ENCODE measurements around the gene TPM3. TPM values are rescaled to one million over a fixed set of nuclear protein-coding genes. Genes with fewer than 3 reads are reported as not detected.

TPM3 gene
- polyA plus RNA-seq, 1 donor from 2014 or later, result 356 TPM

GRCh38 chr1:154239491-154239890 is 47.6 kb upstream of the TPM3 start:
- no peaks in the 10 kb centered on the region for H3K9me2 ChIP-seq (ENCODE audit: insufficient read depth, low read length)
- no peak overlapping the region for H3K27ac ChIP-seq (ENCODE audit: low read length)
- H3K27me3 ChIP-seq (ENCODE audit: insufficient read depth, low read depth, low read length), result no peaks in the 10 kb centered on the region
- no peaks in the 10 kb centered on the region for H3K9me3 ChIP-seq (ENCODE audit: low read length)
- no peak overlapping the region for H2AFZ ChIP-seq (ENCODE audit: low read depth, low read length)
- H3K9ac ChIP-seq (ENCODE audit: low read length), result no peak overlapping the region
- H3K36me3 ChIP-seq (ENCODE audit: insufficient read depth, low read length), result peaks cover 16% of the 10 kb centered on the region
- no peak overlapping the region for H3K4me2 ChIP-seq (ENCODE audit: low read length)
- no peak for TF ChIP-seq MXI1 (conservative IDR thresholded peaks at IDR 0.05; ENCODE audit: poor library complexity, severe bottlenecking)
- TF ChIP-seq POLR2AphosphoS5 (IDR thresholded peaks at IDR 0.05), result no peak
- no peak for TF ChIP-seq RAD21 (conservative IDR thresholded peaks at IDR 0.05)
- no peak for TF ChIP-seq CTCF (IDR thresholded peaks at IDR 0.05; ENCODE audit: poor library complexity, severe bottlenecking)
- no peak for TF ChIP-seq EZH2 (IDR thresholded peaks at IDR 0.05; ENCODE audit: borderline replicate concordance, insufficient read depth, low read length, poor library complexity, severe bottlenecking)
- no peak for TF ChIP-seq EP300 (conservative IDR thresholded peaks at IDR 0.05; ENCODE audit: poor library complexity, severe bottlenecking)
- no peak for TF ChIP-seq SMC3 (conservative IDR thresholded peaks at IDR 0.05; ENCODE audit: poor library complexity)
- H4K20me1 ChIP-seq (ENCODE audit: insufficient read depth), result peaks cover 6% of the 10 kb centered on the region
- H3K79me2 ChIP-seq (replicated peaks; ENCODE audit: insufficient read depth, low read length), result no peaks in the 10 kb centered on the region
- no peak overlapping the region for H3K4me3 ChIP-seq (ENCODE audit: low read length)
- H3F3A ChIP-seq (ENCODE audit: insufficient read depth, low read length, poor library complexity, severe bottlenecking), result no peaks in the 10 kb centered on the region

GRCh38 chr1:154237880-154238506 is 46.1 kb upstream of the TPM3 start:
- TF ChIP-seq POLR2AphosphoS5 (IDR thresholded peaks at IDR 0.05), result no peak
- TF ChIP-seq CTCF (IDR thresholded peaks at IDR 0.05; ENCODE audit: poor library complexity, severe bottlenecking), result no peak
- no peak for TF ChIP-seq MXI1 (conservative IDR thresholded peaks at IDR 0.05; ENCODE audit: poor library complexity, severe bottlenecking)
- no peak for TF ChIP-seq TAF1 (IDR thresholded peaks at IDR 0.05; ENCODE audit: low read depth)
- TF ChIP-seq EP300 (conservative IDR thresholded peaks at IDR 0.05; ENCODE audit: poor library complexity, severe bottlenecking), result no peak
- no peak for TF ChIP-seq RAD21 (conservative IDR thresholded peaks at IDR 0.05)
- no peak for TF ChIP-seq REST (IDR thresholded peaks at IDR 0.05; ENCODE audit: borderline replicate concordance)
- TF ChIP-seq SMC3 (conservative IDR thresholded peaks at IDR 0.05; ENCODE audit: poor library complexity), result no peak
- no peak for TF ChIP-seq EZH2 (IDR thresholded peaks at IDR 0.05; ENCODE audit: borderline replicate concordance, insufficient read depth, low read length, poor library complexity, severe bottlenecking)
- H3K4me3 ChIP-seq (ENCODE audit: low read length), result no peak overlapping the region
- H4K20me1 ChIP-seq (ENCODE audit: insufficient read depth), result peaks cover 6% of the 10 kb centered on the region
- no peaks in the 10 kb centered on the region for H3F3A ChIP-seq (ENCODE audit: insufficient read depth, low read length, poor library complexity, severe bottlenecking)
- H3K4me2 ChIP-seq (ENCODE audit: low read length), result no peak overlapping the region
- H3K27me3 ChIP-seq (ENCODE audit: insufficient read depth, low read depth, low read length), result no peaks in the 10 kb centered on the region
- no peak overlapping the region for H2AFZ ChIP-seq (ENCODE audit: low read depth, low read length)
- no peaks in the 10 kb centered on the region for H3K9me2 ChIP-seq (ENCODE audit: insufficient read depth, low read length)
- no peaks in the 10 kb centered on the region for H3K79me2 ChIP-seq (replicated peaks; ENCODE audit: insufficient read depth, low read length)
- no peak overlapping the region for H3K9ac ChIP-seq (ENCODE audit: low read length)
- no peak overlapping the region for H3K27ac ChIP-seq (ENCODE audit: low read length)
- H3K9me3 ChIP-seq (ENCODE audit: low read length), result no peaks in the 10 kb centered on the region
- peaks cover 14% of the 10 kb centered on the region for H3K36me3 ChIP-seq (ENCODE audit: insufficient read depth, low read length)
